ENCODE results near the gene ZBED2.

DNA sequence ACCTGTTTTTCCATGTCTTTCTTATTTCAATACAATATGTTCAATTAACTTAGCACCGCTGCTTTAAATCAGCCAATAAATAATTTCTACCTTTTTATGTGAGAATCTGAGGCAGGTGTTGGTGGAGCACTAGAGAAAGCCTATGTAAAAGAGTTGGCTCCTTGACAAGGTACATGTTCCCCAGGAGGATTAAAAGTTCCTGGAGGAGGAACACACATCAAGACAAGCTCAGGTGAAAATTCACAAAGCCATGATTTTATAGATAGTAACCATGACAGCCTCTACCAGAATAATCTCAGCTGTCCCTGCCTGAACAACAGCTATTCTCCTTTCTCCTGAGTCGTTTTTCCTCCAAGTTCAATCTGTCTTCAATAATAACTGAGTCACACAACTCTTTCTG is 3.4 kb upstream of the ZBED2 start:
- TF ChIP-seq, protein P1, sequence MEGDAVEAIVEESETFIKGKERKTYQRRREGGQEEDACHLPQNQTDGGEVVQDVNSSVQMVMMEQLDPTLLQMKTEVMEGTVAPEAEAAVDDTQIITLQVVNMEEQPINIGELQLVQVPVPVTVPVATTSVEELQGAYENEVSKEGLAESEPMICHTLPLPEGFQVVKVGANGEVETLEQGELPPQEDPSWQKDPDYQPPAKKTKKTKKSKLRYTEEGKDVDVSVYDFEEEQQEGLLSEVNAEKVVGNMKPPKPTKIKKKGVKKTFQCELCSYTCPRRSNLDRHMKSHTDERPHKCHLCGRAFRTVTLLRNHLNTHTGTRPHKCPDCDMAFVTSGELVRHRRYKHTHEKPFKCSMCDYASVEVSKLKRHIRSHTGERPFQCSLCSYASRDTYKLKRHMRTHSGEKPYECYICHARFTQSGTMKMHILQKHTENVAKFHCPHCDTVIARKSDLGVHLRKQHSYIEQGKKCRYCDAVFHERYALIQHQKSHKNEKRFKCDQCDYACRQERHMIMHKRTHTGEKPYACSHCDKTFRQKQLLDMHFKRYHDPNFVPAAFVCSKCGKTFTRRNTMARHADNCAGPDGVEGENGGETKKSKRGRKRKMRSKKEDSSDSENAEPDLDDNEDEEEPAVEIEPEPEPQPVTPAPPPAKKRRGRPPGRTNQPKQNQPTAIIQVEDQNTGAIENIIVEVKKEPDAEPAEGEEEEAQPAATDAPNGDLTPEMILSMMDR (conservative IDR thresholded peaks at IDR 0.05): no peak
- TF ChIP-seq EZH2 (IDR thresholded peaks at IDR 0.05; ENCODE audit: low read depth): no peak

Data from PC-9 (cell line).